ENCODE data around the gene VAV1. TPM values are rescaled to one million over a fixed set of nuclear protein-coding genes. Genes with fewer than 3 reads are reported as not detected.

VAV1 gene
- total RNA-seq, 1 experiment from 2014 or later = 3.0 TPM

DNA sequence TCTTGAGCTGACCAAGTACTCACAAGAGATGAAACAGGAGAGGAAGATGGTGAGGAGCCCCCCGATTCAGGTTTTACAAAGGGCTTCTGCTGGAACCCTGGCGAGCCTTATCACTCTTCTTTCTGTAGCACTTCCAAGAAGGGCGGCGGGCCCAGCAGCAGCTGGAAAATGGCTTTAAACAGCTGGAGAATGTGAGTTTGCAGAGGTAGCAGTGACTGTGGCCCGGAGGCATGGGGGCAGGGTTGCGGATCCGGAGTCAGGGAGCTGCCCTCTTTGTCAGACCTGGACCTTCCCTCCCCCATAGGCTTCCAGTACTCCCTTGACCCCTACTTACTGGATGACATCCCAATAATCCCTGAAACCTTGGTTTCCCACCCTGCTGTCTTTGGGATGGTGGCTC is 29.4 kb upstream of the VAV1 start:
- Histone ChIP-seq H2AFZ (ENCODE audit: low read length) (no peak overlapping the region), H3K27ac (ENCODE audit: low read length) (no peak overlapping the region), H3K27me3 (ENCODE audit: low read length) (no peaks in the 10 kb centered on the region), H3K9me3 (ENCODE audit: low read length) (no peaks in the 10 kb centered on the region), H3F3A (ENCODE audit: low read length, unreplicated experiment) (no peaks in the 10 kb centered on the region), H3K79me2 (ENCODE audit: low read length) (peaks cover 47% of the 10 kb centered on the region), H4K20me1 (ENCODE audit: low read length) (no peaks in the 10 kb centered on the region), H3K36me3 (ENCODE audit: low read depth, low read length) (peaks cover 31% of the 10 kb centered on the region), H3K9me2 (replicated peaks; ENCODE audit: low read length) (no peaks in the 10 kb centered on the region), H3K4me2 (ENCODE audit: low read length) (no peak overlapping the region), H3K4me1 (ENCODE audit: insufficient read depth, low read length) (peaks cover 49% of the 10 kb centered on the region), H3K9ac (ENCODE audit: low read length) (no peak overlapping the region), H3K4me3 (ENCODE audit: low read length) (no peak overlapping the region)
- BruUV-seq (replicated peaks) = no TSS peak
- no peak for TF ChIP-seq EZH2 (IDR thresholded peaks at IDR 0.05; ENCODE audit: low read length, unreplicated experiment)
- TF ChIP-seq, protein P1, sequence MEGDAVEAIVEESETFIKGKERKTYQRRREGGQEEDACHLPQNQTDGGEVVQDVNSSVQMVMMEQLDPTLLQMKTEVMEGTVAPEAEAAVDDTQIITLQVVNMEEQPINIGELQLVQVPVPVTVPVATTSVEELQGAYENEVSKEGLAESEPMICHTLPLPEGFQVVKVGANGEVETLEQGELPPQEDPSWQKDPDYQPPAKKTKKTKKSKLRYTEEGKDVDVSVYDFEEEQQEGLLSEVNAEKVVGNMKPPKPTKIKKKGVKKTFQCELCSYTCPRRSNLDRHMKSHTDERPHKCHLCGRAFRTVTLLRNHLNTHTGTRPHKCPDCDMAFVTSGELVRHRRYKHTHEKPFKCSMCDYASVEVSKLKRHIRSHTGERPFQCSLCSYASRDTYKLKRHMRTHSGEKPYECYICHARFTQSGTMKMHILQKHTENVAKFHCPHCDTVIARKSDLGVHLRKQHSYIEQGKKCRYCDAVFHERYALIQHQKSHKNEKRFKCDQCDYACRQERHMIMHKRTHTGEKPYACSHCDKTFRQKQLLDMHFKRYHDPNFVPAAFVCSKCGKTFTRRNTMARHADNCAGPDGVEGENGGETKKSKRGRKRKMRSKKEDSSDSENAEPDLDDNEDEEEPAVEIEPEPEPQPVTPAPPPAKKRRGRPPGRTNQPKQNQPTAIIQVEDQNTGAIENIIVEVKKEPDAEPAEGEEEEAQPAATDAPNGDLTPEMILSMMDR (conservative IDR thresholded peaks at IDR 0.05; ENCODE audit: low read depth, low read length) = no peak
- no peak for TF ChIP-seq EZH2phosphoT487 (IDR thresholded peaks at IDR 0.05; ENCODE audit: borderline replicate concordance, low read length)
- ChIA-PET POLR2A (ENCODE audit: unreplicated experiment) (no interaction called here), CTCF (no interaction called here)
- DNase-seq (no peak), ATAC-seq (no peak)
- intact Hi-C loops (cut with micrococcal nuclease) = no loop called here

DNA sequence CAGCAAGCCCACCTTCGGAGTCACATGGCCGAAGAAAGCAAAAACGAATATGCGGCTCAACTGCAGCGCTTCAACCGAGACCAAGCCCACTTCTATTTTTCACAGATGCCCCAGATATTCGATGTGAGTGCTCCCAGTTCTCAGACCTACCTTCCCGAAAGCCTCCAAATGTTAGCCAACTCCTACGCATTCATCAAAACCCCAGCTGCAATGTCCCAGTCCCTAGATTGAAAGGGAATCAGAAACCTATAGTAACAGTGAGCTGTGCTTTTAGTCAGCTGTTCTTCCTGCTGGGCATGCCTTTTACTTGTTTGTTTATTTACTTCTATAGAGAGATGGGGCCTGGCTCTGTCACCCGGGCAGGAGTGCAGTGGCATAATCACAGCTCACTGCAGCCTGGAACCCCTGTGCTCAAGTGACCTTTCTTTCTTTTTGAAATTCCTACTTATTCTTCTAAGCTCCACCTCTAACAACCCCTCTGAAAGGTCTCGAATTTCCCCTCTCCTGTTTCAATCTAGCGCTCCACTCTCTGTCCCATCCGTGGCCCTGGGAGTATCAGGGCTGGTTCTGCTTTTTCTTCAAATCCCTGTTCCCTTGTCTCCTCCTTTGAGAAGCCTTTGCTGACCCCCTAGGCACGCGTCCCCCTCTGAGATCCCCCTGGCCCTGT is 28.7 kb upstream of the VAV1 start:
- H3K4me1 ChIP-seq (ENCODE audit: insufficient read depth, low read length) = peaks cover 41% of the 10 kb centered on the region
- no peaks in the 10 kb centered on the region for H4K20me1 ChIP-seq (ENCODE audit: low read length)
- no peaks in the 10 kb centered on the region for H3K9me2 ChIP-seq (replicated peaks; ENCODE audit: low read length)
- H3K4me3 ChIP-seq (ENCODE audit: low read length) = peak overlapping the region; percentile 46
- DNase-seq (peak; percentile 47), ATAC-seq (peak; percentile 6)
- H3K4me2 ChIP-seq (ENCODE audit: low read length) = peak overlapping the region; percentile 79
- no peak overlapping the region for H2AFZ ChIP-seq (ENCODE audit: low read length)
- no TSS peak for BruUV-seq (replicated peaks)
- POLR2A ChIA-PET (ENCODE audit: unreplicated experiment) = interaction anchor here (0.5 kb wide), 2 partner anchors 391 to 662 kb away, joined by 3 to 4 read pairs; no protein-coding TSS in a partner anchor
- TF ChIP-seq, protein P1 (conservative IDR thresholded peaks at IDR 0.05; ENCODE audit: low read depth, low read length) = no peak
- TF ChIP-seq EZH2 (IDR thresholded peaks at IDR 0.05; ENCODE audit: low read length, unreplicated experiment) (no peak), EZH2phosphoT487 (IDR thresholded peaks at IDR 0.05; ENCODE audit: borderline replicate concordance, low read length) (no peak)
- no peaks in the 10 kb centered on the region for H3K27me3 ChIP-seq (ENCODE audit: low read length)
- H3K9ac ChIP-seq (ENCODE audit: low read length) = peak overlapping the region; percentile 58
- H3F3A ChIP-seq (ENCODE audit: low read length, unreplicated experiment) = no peaks in the 10 kb centered on the region
- peaks cover 47% of the 10 kb centered on the region for H3K79me2 ChIP-seq (ENCODE audit: low read length)
- CTCF ChIA-PET = interaction anchor here (0.7 kb wide), 1 partner anchor 119 kb away, joined by 3 read pairs; no protein-coding TSS in a partner anchor
- peaks cover 37% of the 10 kb centered on the region for H3K36me3 ChIP-seq (ENCODE audit: low read depth, low read length)
- intact Hi-C loops (cut with micrococcal nuclease) = no loop called here
- H3K27ac ChIP-seq (ENCODE audit: low read length) = peak overlapping the region; percentile 85
- H3K9me3 ChIP-seq (ENCODE audit: low read length) = no peaks in the 10 kb centered on the region
